GM23338 (cell line): ENCODE data around the gene LRRC3B. TPM values are rescaled to one million over a fixed set of nuclear protein-coding genes. Genes with fewer than 3 reads are reported as not detected.

ENCODE experiments used
- ATAC-seq: fragments of 200-7000 bp; cut with Tn5 transposase; 3 replicates; pipeline ENCODE4 v1.9.1; 2020
- DNase-seq: peaks from one replicate; pipeline ENCODE4 v3.0.0-alpha.2; 2015; ENCODE audit warnings: low spot score
- H2AFZ ChIP-seq: fragments of 200-600 bp; sonication (generic); 2 replicates; pipeline ENCODE4 v1.8.0; 2016; ENCODE audit warnings: antibody characterized with exemption, mild to moderate bottlenecking, moderate library complexity
- H3F3A ChIP-seq: fragments of 200-600 bp; sonication (generic); replicated peaks from 2 replicates; pipeline ENCODE4 v1.8.0; 2017; ENCODE audit warnings: antibody characterized with exemption, mixed run types, low read depth
- H3K27ac ChIP-seq: fragments of 200-600 bp; sonication (generic); 2 replicates; pipeline ENCODE4 v1.6.1; 2016; ENCODE audit warnings: low read depth
- H3K27me3 ChIP-seq: fragments of 200-600 bp; sonication (generic); 2 replicates; pipeline ENCODE4 v1.8.0; 2016; ENCODE audit warnings: mild to moderate bottlenecking, mixed run types, moderate library complexity; ENCODE audit not compliant: insufficient read depth
- H3K36me3 ChIP-seq: fragments of 200-600 bp; sonication (generic); 2 replicates; pipeline ENCODE4 v1.8.0; 2016; ENCODE audit warnings: mild to moderate bottlenecking; ENCODE audit not compliant: insufficient read depth
- H3K4me1 ChIP-seq: fragments of 200-600 bp; sonication (generic); 2 replicates; pipeline ENCODE4 v1.8.0; 2016; ENCODE audit warnings: mild to moderate bottlenecking, moderate library complexity; ENCODE audit not compliant: insufficient read depth
- H3K4me2 ChIP-seq: fragments of 200-600 bp; sonication (generic); 2 replicates; pipeline ENCODE4 v1.7.1; 2017; ENCODE audit warnings: mixed run types
- H3K4me3 ChIP-seq: fragments of 200-600 bp; sonication (generic); 2 replicates; pipeline ENCODE4 v1.6.1; 2016; ENCODE audit warnings: mixed run types
- H3K79me2 ChIP-seq: fragments of 200-600 bp; sonication (generic); replicated peaks from 2 replicates; pipeline ENCODE4 v1.8.0; 2017; ENCODE audit warnings: mild to moderate bottlenecking; ENCODE audit not compliant: insufficient read depth
- H3K9me2 ChIP-seq: fragments of 200-600 bp; sonication (generic); 2 replicates; pipeline ENCODE4 v1.8.0; 2017; ENCODE audit not compliant: insufficient read depth
- H4K20me1 ChIP-seq: fragments of 200-600 bp; sonication (generic); replicated peaks from 2 replicates; pipeline ENCODE4 v1.8.0; 2017; ENCODE audit warnings: mild to moderate bottlenecking; ENCODE audit not compliant: insufficient read depth
- H3K27ac Mint-ChIP-seq: 2 replicates; pipeline ENCODE4 v1.8.0; 2020; ENCODE audit warnings: inconsistent platforms, mild to moderate bottlenecking, moderate library complexity, mixed read lengths
- H3K27me3 Mint-ChIP-seq: 3 replicates; pipeline ENCODE4 v1.8.0; 2022; ENCODE audit warnings: low read depth, mild to moderate bottlenecking, moderate library complexity, mixed read lengths, inconsistent platforms; ENCODE audit not compliant: insufficient read depth, poor library complexity
- H3K36me3 Mint-ChIP-seq: 3 replicates; pipeline ENCODE4 v1.8.0; 2021; ENCODE audit warnings: low read depth, mild to moderate bottlenecking, inconsistent platforms, moderate library complexity, mixed read lengths
- H3K4me1 Mint-ChIP-seq: 3 replicates; pipeline ENCODE4 v1.8.0; 2020; ENCODE audit warnings: mild to moderate bottlenecking, inconsistent platforms, mixed read lengths
- H3K4me3 Mint-ChIP-seq: 3 replicates; pipeline ENCODE4 v1.8.0; 2021; ENCODE audit warnings: moderate library complexity, mild to moderate bottlenecking, inconsistent platforms, mixed read lengths
- H3K9me3 Mint-ChIP-seq: 3 replicates; pipeline ENCODE4 v1.8.0; 2020; ENCODE audit warnings: moderate library complexity, mild to moderate bottlenecking, inconsistent platforms, mixed read lengths
- CTCF ChIP-seq, 2 experiments: fragments of 200-600 bp in 1 of 2; sonication (generic) in 1 of 2; conservative IDR thresholded peaks; 2 replicates each; pipeline versions ENCODE4 v1.5.1 to v1.6.1; 2016 to 2017; ENCODE audit warnings: antibody characterized with exemption in 2 of 2, low read depth in 2 of 2, mild to moderate bottlenecking in 2 of 2, moderate library complexity in 1 of 2
- EZH2 ChIP-seq: fragments of 200-600 bp; sonication (generic); IDR thresholded peaks from one replicate; pipeline ENCODE4 v1.8.0; 2017; ENCODE audit warnings: antibody characterized with exemption, mild to moderate bottlenecking, low read depth; ENCODE audit not compliant: unreplicated experiment
- EZH2phosphoT487 ChIP-seq: fragments of 200-600 bp; sonication (generic); IDR thresholded peaks from one replicate; pipeline ENCODE4 v1.8.1; 2018; ENCODE audit warnings: antibody characterized with exemption; ENCODE audit not compliant: unreplicated experiment
- REST ChIP-seq: IDR thresholded peaks from one replicate; pipeline ENCODE4 v1.6.1; 2018; ENCODE audit warnings: antibody characterized with exemption; ENCODE audit not compliant: unreplicated experiment
- STAT1 ChIP-seq: IDR thresholded peaks from one replicate; pipeline ENCODE4 v1.6.1; 2016; ENCODE audit warnings: antibody characterized with exemption; ENCODE audit not compliant: unreplicated experiment
- ZNF114 ChIP-seq: fragments of 250-450 bp; sonication (Bioruptor Pico); IDR thresholded peaks from 2 replicates; pipeline ENCODE4 v1.5.0; 2020; ENCODE audit warnings: mild to moderate bottlenecking, moderate library complexity
- ZNF331 ChIP-seq: fragments of 250-450 bp; sonication (Bioruptor Pico); IDR thresholded peaks from 2 replicates; pipeline ENCODE4 v1.5.0; 2020; ENCODE audit warnings: low read depth, mild to moderate bottlenecking, moderate library complexity
- polyA plus RNA-seq: library from polyadenylated mRNA; unstranded; fragments of >200 nt; fragmentation: Nextera tagmentation; extraction: Ambion mirVana; gene quantifications from 2 replicates; pipeline ENCODE4 v1.2.1, GENCODE V29; 2016
- total RNA-seq: library from RNA; depleted of rRNA; stranded (reverse); fragments of >200 nt; shearing (Covaris generic); gene quantifications from 2 replicates; pipeline ENCODE4 v1.2.3, GENCODE V29; 2014
- TF ChIP-seq, protein P1 (sequence below): fragments of 250-450 bp; sonication (Bioruptor Pico); IDR thresholded peaks from 2 replicates; pipeline ENCODE4 v1.5.0; 2020; ENCODE audit warnings: mild to moderate bottlenecking, moderate library complexity

Gene LRRC3B
- total and polyA plus RNA-seq, 2 experiments from 2014 or later = 7.1 to 13.2 TPM

DNA sequence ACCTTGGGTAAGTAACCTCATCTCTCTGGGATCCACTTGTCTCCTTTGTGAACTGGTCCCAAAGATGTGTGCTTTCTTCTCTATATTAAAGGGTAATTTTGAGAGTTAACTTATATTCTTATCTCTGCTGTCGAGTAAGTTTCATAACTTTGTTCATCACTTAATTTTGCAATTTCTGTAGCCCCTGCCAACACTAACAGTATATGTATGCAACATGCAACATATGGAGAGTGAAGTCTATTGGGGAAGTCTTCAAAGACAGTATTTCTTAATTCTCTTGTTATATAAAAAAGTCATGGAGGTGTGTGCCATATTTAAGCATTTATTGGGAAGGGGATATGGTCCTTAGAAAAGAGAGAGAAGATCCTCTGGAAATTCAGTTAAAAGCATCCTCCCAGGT, 85.9 kb downstream of the LRRC3B start:
- no peak for TF ChIP-seq ZNF114 (CRISPR knock-in tag)
- H4K20me1 ChIP-seq = no peaks in the 10 kb centered on the region
- no peak overlapping the region for H2AFZ ChIP-seq
- no peaks in the 10 kb centered on the region for H3K36me3 ChIP-seq
- H3K4me3 ChIP-seq = no peak overlapping the region
- Mint-ChIP-seq H3K27ac (no peak overlapping the region), H3K4me3 (no peak overlapping the region), H3K9me3 (no peaks in the 10 kb centered on the region), H3K27me3 (no peaks in the 10 kb centered on the region), H3K4me1 (peaks cover 5% of the 10 kb centered on the region; the same call in 1 of the 3 replicates), H3K36me3 (peaks cover 5% of the 10 kb centered on the region; the same call in 2 of the 3 replicates)
- ATAC-seq (no peak), DNase-seq (no peak)
- 0 out of 2 replicates have a peak, but pooled peaks cover 7% of the 10 kb centered on the region for H3K4me1 ChIP-seq
- H3K9me2 ChIP-seq = peaks cover 4% of the 10 kb centered on the region; the same call in 1 of the 2 replicates
- no peaks in the 10 kb centered on the region for H3F3A ChIP-seq
- no peak overlapping the region for H3K27ac ChIP-seq
- no peaks in the 10 kb centered on the region for H3K79me2 ChIP-seq
- no peaks in the 10 kb centered on the region for H3K27me3 ChIP-seq
- no peak overlapping the region for H3K4me2 ChIP-seq

- H4K20me1 ChIP-seq = no peaks in the 10 kb centered on the region
- no peak overlapping the region for H2AFZ ChIP-seq
- peak; percentile 87 for ATAC-seq
- H3K27me3 ChIP-seq = no peaks in the 10 kb centered on the region
- DNase-seq = peak; percentile 89
- no peak overlapping the region for H3K4me3 Mint-ChIP-seq
- H3K9me2 ChIP-seq = no peaks in the 10 kb centered on the region; the same call in 1 of the 2 replicates
- H3K9me3 Mint-ChIP-seq = peaks cover 3% of the 10 kb centered on the region
- no peaks in the 10 kb centered on the region for H3F3A ChIP-seq
- peaks cover 2% of the 10 kb centered on the region for H3K27me3 Mint-ChIP-seq
- H3K4me2 ChIP-seq = no peak overlapping the region
- no peaks in the 10 kb centered on the region for H3K36me3 ChIP-seq
- peak overlapping the region; percentile 52; the same call in 1 of the 2 replicates for H3K27ac Mint-ChIP-seq
- H3K4me3 ChIP-seq = no peak overlapping the region
- H3K36me3 Mint-ChIP-seq = peaks cover 16% of the 10 kb centered on the region
- H3K4me1 ChIP-seq = 0 out of 2 replicates have a peak, but pooled peaks cover 7% of the 10 kb centered on the region
- H3K79me2 ChIP-seq = no peaks in the 10 kb centered on the region
- peaks cover 5% of the 10 kb centered on the region; the same call in 1 of the 3 replicates for H3K4me1 Mint-ChIP-seq
- no peak overlapping the region for H3K27ac ChIP-seq
- TF ChIP-seq EZH2phosphoT487 = no peak
- no peak for TF ChIP-seq ZNF331 (CRISPR knock-in tag)
- TF ChIP-seq ZNF114 (CRISPR knock-in tag) = no peak
- no peak for TF ChIP-seq STAT1
- TF ChIP-seq REST = no peak
- TF ChIP-seq, protein P1, sequence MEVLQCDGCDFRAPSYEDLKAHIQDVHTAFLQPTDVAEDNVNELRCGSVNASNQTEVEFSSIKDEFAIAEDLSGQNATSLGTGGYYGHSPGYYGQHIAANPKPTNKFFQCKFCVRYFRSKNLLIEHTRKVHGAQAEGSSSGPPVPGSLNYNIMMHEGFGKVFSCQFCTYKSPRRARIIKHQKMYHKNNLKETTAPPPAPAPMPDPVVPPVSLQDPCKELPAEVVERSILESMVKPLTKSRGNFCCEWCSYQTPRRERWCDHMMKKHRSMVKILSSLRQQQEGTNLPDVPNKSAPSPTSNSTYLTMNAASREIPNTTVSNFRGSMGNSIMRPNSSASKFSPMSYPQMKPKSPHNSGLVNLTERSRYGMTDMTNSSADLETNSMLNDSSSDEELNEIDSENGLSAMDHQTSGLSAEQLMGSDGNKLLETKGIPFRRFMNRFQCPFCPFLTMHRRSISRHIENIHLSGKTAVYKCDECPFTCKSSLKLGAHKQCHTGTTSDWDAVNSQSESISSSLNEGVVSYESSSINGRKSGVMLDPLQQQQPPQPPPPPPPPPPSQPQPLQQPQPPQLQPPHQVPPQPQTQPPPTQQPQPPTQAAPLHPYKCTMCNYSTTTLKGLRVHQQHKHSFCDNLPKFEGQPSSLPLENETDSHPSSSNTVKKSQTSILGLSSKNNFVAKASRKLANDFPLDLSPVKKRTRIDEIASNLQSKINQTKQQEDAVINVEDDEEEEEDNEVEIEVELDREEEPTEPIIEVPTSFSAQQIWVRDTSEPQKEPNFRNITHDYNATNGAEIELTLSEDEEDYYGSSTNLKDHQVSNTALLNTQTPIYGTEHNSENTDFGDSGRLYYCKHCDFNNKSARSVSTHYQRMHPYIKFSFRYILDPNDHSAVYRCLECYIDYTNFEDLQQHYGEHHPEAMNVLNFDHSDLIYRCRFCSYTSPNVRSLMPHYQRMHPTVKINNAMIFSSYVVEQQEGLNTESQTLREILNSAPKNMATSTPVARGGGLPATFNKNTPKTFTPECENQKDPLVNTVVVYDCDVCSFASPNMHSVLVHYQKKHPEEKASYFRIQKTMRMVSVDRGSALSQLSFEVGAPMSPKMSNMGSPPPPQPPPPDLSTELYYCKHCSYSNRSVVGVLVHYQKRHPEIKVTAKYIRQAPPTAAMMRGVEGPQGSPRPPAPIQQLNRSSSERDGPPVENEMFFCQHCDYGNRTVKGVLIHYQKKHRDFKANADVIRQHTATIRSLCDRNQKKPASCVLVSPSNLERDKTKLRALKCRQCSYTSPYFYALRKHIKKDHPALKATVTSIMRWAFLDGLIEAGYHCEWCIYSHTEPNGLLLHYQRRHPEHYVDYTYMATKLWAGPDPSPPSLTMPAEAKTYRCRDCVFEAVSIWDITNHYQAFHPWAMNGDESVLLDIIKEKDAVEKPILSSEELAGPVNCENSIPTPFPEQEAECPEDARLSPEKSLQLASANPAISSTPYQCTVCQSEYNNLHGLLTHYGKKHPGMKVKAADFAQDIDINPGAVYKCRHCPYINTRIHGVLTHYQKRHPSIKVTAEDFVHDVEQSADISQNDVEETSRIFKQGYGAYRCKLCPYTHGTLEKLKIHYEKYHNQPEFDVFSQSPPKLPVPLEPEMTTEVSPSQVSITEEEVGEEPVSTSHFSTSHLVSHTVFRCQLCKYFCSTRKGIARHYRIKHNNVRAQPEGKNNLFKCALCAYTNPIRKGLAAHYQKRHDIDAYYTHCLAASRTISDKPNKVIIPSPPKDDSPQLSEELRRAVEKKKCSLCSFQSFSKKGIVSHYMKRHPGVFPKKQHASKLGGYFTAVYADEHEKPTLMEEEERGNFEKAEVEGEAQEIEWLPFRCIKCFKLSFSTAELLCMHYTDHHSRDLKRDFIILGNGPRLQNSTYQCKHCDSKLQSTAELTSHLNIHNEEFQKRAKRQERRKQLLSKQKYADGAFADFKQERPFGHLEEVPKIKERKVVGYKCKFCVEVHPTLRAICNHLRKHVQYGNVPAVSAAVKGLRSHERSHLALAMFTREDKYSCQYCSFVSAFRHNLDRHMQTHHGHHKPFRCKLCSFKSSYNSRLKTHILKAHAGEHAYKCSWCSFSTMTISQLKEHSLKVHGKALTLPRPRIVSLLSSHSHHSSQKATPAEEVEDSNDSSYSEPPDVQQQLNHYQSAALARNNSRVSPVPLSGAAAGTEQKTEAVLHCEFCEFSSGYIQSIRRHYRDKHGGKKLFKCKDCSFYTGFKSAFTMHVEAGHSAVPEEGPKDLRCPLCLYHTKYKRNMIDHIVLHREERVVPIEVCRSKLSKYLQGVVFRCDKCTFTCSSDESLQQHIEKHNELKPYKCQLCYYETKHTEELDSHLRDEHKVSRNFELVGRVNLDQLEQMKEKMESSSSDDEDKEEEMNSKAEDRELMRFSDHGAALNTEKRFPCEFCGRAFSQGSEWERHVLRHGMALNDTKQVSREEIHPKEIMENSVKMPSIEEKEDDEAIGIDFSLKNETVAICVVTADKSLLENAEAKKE (CRISPR knock-in tag) = no peak
- TF ChIP-seq EZH2 = no peak
- peak; percentile 68 to 88 for TF ChIP-seq CTCF (conservative IDR thresholded peaks at IDR 0.05; ENCODE audit: low read depth in 2 of 2)
Measured at GRCh38 chr3:26712211-26713026, 89.8 kb downstream of the LRRC3B start.
